ENCODE measurements around the gene PDE4D.

The PDE4D gene

DNA sequence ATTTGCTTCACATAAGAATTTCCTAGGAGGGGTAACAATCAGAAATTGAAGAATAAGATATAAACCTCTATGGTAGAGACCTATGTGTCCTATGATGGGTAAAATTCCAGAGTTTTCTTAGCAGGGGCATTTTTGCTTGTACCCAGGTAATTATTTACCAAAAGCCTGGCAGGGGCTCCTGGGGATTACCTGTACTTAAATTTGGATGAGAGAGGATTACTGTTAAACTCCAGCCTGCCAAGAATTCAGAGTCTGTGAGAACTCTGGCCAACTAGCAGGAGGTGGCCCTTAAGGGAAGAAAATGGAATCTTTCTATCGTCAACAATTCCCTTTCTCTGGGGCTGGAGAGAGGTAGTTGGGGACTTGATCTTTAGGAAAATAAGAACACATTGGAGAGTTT is 460.4 kb downstream of the PDE4D start:
- Histone ChIP-seq H3K4me2 (ENCODE audit: low read depth, low read length) (no peak overlapping the region), H3K27me3 (replicated peaks; ENCODE audit: insufficient read depth, low read length) (no peaks in the 10 kb centered on the region), H3F3A (ENCODE audit: insufficient read depth, low read length) (no peaks in the 10 kb centered on the region), H3K9me3 (replicated peaks; ENCODE audit: insufficient read depth, low read length) (no peaks in the 10 kb centered on the region), H3K9ac (ENCODE audit: low read length) (no peak overlapping the region), H3K9me2 (replicated peaks; ENCODE audit: insufficient read depth, low read length) (no peaks in the 10 kb centered on the region), H3K27ac (ENCODE audit: low read length) (no peak overlapping the region), H3K36me3 (replicated peaks; ENCODE audit: insufficient read depth, low read length) (no peaks in the 10 kb centered on the region), H2AFZ (ENCODE audit: low read length) (no peak overlapping the region), H3K4me3 (ENCODE audit: low read length) (no peak overlapping the region), H4K20me1 (ENCODE audit: insufficient read depth, low read length) (no peaks in the 10 kb centered on the region), H3K4me1 (ENCODE audit: low read length) (no peaks in the 10 kb centered on the region), H3K79me2 (ENCODE audit: low read length) (no peaks in the 10 kb centered on the region)
- no peak for DNase-seq
- no peak for TF ChIP-seq EZH2phosphoT487 (IDR thresholded peaks at IDR 0.05; ENCODE audit: low read length)
- TF ChIP-seq, protein P1, sequence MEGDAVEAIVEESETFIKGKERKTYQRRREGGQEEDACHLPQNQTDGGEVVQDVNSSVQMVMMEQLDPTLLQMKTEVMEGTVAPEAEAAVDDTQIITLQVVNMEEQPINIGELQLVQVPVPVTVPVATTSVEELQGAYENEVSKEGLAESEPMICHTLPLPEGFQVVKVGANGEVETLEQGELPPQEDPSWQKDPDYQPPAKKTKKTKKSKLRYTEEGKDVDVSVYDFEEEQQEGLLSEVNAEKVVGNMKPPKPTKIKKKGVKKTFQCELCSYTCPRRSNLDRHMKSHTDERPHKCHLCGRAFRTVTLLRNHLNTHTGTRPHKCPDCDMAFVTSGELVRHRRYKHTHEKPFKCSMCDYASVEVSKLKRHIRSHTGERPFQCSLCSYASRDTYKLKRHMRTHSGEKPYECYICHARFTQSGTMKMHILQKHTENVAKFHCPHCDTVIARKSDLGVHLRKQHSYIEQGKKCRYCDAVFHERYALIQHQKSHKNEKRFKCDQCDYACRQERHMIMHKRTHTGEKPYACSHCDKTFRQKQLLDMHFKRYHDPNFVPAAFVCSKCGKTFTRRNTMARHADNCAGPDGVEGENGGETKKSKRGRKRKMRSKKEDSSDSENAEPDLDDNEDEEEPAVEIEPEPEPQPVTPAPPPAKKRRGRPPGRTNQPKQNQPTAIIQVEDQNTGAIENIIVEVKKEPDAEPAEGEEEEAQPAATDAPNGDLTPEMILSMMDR (IDR thresholded peaks at IDR 0.05; ENCODE audit: low read length), result no peak
- TF ChIP-seq EZH2 (optimal IDR thresholded peaks at IDR 0.05; ENCODE audit: low read depth, low read length), result no peak

DNA sequence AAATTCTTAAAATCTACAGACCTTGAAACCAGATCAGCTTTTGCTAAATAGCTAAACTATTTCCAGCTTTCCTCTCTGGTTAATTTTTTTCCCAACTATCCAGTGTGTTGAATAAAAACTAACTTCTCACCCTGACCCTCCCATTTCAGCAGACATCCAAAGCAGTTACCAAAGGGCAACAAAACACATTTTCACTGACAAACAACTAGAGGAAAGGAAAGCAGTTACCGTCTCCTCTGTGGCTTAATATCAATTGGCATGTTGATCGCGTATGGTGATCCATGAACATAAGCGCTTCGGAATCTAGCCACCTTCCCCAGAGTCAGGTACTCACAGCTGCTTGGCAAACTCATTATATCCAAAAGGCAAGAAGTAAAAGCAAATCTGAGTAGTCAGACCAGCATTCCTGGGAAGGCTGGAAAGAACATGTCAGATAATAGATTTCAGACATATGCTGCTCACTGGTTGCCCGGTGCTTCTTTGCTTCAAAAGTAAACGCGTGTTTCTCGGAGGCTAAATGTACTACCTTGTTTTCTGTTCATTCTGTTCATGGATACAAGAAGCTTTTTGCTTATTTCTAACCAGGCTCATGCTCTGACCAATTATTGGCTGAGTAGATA is 463.4 kb downstream of the PDE4D start:
- no peaks in the 10 kb centered on the region for H3K9me3 ChIP-seq (replicated peaks; ENCODE audit: insufficient read depth, low read length)
- H3K9ac ChIP-seq (ENCODE audit: low read length), result no peak overlapping the region
- H2AFZ ChIP-seq (ENCODE audit: low read length), result no peak overlapping the region
- H3K27me3 ChIP-seq (replicated peaks; ENCODE audit: insufficient read depth, low read length), result no peaks in the 10 kb centered on the region
- H3K9me2 ChIP-seq (replicated peaks; ENCODE audit: insufficient read depth, low read length), result no peaks in the 10 kb centered on the region
- no peak overlapping the region for H3K27ac ChIP-seq (ENCODE audit: low read length)
- no peak overlapping the region for H3K4me3 ChIP-seq (ENCODE audit: low read length)
- no peak overlapping the region for H3K4me2 ChIP-seq (ENCODE audit: low read depth, low read length)
- H4K20me1 ChIP-seq (ENCODE audit: insufficient read depth, low read length), result no peaks in the 10 kb centered on the region
- H3K4me1 ChIP-seq (ENCODE audit: low read length), result no peaks in the 10 kb centered on the region
- TF ChIP-seq EZH2phosphoT487 (IDR thresholded peaks at IDR 0.05; ENCODE audit: low read length), result no peak
- TF ChIP-seq, protein P1 (IDR thresholded peaks at IDR 0.05; ENCODE audit: low read length), result no peak
- TF ChIP-seq EZH2 (optimal IDR thresholded peaks at IDR 0.05; ENCODE audit: low read depth, low read length), result no peak
- no peaks in the 10 kb centered on the region for H3F3A ChIP-seq (ENCODE audit: insufficient read depth, low read length)
- no peak for DNase-seq
- H3K79me2 ChIP-seq (ENCODE audit: low read length), result no peaks in the 10 kb centered on the region
- H3K36me3 ChIP-seq (replicated peaks; ENCODE audit: insufficient read depth, low read length), result no peaks in the 10 kb centered on the region

DNA sequence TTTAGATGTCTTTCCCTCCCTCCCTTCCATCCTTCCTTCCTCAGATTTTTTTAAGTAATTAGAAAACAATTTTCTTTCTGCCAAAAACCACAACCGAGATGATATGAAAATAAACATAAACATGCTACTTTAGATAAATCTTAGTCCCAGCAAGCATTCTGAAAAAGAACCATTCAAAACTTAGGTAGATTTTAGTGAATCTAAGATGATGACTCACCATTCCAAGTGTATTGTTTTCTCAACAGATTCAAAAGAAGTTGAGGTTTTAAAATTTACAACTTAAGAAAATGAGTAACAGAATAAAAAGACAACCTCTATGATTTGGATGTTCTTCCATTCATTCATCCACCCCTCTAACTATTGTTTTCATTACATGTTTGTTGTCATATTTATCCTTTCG is 465.1 kb downstream of the PDE4D start:
- H3K9ac ChIP-seq (ENCODE audit: low read length), result no peak overlapping the region
- H3K27me3 ChIP-seq (replicated peaks; ENCODE audit: insufficient read depth, low read length), result no peaks in the 10 kb centered on the region
- no peaks in the 10 kb centered on the region for H4K20me1 ChIP-seq (ENCODE audit: insufficient read depth, low read length)
- H3K9me3 ChIP-seq (replicated peaks; ENCODE audit: insufficient read depth, low read length), result no peaks in the 10 kb centered on the region
- DNase-seq, result no peak
- no peak overlapping the region for H3K27ac ChIP-seq (ENCODE audit: low read length)
- no peaks in the 10 kb centered on the region for H3K9me2 ChIP-seq (replicated peaks; ENCODE audit: insufficient read depth, low read length)
- H3K4me2 ChIP-seq (ENCODE audit: low read depth, low read length), result no peak overlapping the region
- no peaks in the 10 kb centered on the region for H3K4me1 ChIP-seq (ENCODE audit: low read length)
- H3F3A ChIP-seq (ENCODE audit: insufficient read depth, low read length), result no peaks in the 10 kb centered on the region
- H3K79me2 ChIP-seq (ENCODE audit: low read length), result no peaks in the 10 kb centered on the region
- H3K36me3 ChIP-seq (replicated peaks; ENCODE audit: insufficient read depth, low read length), result no peaks in the 10 kb centered on the region
- no peak overlapping the region for H3K4me3 ChIP-seq (ENCODE audit: low read length)
- TF ChIP-seq EZH2 (optimal IDR thresholded peaks at IDR 0.05; ENCODE audit: low read depth, low read length) (no peak), EZH2phosphoT487 (IDR thresholded peaks at IDR 0.05; ENCODE audit: low read length) (no peak)
- TF ChIP-seq, protein P1 (IDR thresholded peaks at IDR 0.05; ENCODE audit: low read length), result no peak
- no peak overlapping the region for H2AFZ ChIP-seq (ENCODE audit: low read length)

Data from MM.1S (cell line).